NCI-H1105 treated with DMSO at 0.1 percent for 48 hours (cell line): ENCODE results near the gene TMEM87A.
"Not testable (repeated sequence)": the region's sequence is repeated elsewhere in the genome, so short reads cannot be mapped to it uniquely, and the experiment has no call there.

Experiments used
- DNase-seq: peaks from one replicate; lab custom pipeline; 2025; lab: John Stamatoyannopoulos, UW

The TMEM87A gene, protein sequence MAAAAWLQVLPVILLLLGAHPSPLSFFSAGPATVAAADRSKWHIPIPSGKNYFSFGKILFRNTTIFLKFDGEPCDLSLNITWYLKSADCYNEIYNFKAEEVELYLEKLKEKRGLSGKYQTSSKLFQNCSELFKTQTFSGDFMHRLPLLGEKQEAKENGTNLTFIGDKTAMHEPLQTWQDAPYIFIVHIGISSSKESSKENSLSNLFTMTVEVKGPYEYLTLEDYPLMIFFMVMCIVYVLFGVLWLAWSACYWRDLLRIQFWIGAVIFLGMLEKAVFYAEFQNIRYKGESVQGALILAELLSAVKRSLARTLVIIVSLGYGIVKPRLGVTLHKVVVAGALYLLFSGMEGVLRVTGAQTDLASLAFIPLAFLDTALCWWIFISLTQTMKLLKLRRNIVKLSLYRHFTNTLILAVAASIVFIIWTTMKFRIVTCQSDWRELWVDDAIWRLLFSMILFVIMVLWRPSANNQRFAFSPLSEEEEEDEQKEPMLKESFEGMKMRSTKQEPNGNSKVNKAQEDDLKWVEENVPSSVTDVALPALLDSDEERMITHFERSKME

GRCh38 chr15:42272939-42273899 lies at the start of gene TMEM87A, which contains the start of gene GANC:
Gene TMEM87A, minus strand, starts transcription at chr15:42273433. Its CDS starts 35 bp downstream, at chr15:42273398.
Gene GANC, plus strand, starts transcription at chr15:42273201. Its CDS starts 1,281 bp downstream, at chr15:42274482.
- DNase-seq = peak; percentile 93

DNA sequence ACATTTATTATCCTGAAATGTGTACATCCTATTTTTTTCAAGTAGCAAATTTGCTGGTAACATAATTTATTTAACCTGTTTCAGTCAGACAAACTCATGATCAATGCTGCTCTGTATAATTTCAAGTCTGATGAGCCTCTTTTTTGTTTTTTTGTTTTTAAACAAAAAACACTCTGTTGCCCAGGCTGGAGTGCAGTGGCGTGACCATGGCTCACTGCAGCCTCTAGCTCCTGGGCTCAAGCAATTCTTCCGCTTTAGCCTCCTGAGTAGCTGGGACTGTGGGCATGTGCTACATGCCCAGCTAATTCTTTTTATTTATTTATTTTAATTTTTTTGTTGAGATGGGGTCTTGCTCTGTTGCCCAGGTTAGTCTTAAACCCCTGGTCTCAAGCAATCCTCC lies 46.0 kb upstream of the TMEM87A start:
- no peak for DNase-seq

DNA sequence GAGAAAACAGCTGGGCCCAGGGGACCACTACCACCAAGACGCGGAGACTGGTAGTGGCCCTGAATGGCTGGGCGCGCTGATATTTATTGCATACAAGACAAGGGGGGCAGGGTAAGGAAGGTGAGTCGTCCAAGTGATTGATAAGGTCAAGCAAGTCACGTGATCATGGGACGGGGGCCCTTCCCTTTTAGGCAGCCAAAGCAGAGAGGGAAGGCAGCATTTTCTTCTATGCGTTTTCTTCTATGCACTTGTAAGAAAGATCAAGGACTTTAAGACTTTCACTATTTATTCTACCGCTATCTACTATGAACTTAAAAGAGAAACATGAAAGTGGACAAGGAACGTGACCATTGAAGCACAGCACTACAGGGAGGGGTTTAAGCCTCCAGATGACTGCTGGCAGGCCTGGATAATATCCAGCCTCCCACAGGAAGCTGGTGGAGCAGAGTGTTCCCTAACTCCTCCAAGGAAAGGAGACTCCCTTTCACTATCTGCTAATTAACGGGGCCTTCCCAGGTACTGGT lies 43.1 kb upstream of the TMEM87A start:
- DNase-seq = not testable (repeated sequence)

GRCh38 chr15:42315521-42315920 lies 42.3 kb upstream of the TMEM87A start:
- no peak for DNase-seq

GRCh38 chr15:42314818-42315217 lies 41.6 kb upstream of the TMEM87A start:
- no peak for DNase-seq

DNA sequence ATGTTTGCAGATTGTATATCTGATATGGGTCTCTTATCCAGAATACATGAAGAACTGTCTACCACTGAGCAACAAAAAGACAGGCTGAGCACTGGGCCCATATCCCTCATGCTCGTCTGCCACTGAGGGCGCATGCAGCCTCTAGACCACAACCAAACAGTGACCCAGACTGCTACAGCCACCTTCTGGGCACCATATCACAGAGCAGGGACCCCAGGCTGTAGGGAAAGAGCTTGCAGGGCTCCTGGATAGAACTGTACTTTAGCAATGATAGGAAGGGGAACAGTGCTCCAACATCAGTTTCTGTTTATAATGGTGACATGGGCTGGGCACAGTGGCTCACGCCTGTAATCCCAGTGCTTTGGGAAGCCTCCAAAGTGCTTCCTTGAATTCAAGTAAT lies 40.2 kb upstream of the TMEM87A start:
- DNase-seq = no peak

DNA sequence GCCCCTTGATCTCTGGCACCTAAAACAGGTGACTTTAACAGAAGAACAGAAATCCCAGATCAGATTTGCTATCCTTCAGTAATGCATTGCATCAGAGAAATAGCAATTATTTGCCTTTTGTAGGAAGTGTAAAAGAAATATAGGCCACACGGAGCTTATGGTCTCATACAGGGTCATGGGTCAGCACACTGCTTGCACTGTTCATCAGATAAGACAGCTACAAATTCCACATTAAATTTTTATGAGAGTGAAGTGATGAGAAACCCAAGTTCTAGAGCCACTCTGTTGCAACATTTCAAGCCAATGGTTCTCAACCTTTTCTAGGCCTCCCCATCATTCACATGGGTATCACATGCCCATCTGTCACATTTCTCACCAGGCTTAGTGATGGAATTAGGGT lies 33.4 kb upstream of the TMEM87A start:
- DNase-seq = no peak

- DNase-seq = not testable (repeated sequence)
These were observed 27.8 kb upstream of the TMEM87A start for GRCh38 chr15:42301004-42301403.

DNA sequence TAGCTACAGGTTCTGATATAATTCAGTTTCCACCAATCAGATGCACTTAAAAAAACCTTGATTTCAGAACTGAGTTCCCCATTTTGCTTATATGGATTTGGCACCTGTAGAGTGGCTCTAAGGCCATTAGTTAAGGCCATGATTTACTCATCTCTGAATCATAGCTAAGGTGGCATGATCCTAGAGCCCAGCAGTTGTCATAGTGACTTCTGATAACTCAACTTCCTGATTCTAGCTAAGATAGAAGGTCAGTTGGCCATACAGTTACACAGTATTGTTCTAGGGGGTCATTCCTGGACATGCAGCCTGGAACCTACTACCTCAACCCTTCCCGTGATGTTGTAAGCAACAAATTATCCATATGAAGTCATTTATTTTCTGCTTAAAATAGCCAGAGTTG lies 15.9 kb upstream of the TMEM87A start:
- no peak for DNase-seq

GRCh38 chr15:42287931-42288330 lies 14.7 kb upstream of the TMEM87A start:
- no peak for DNase-seq

GRCh38 chr15:42286445-42287029 lies 13.3 kb upstream of the TMEM87A start:
- DNase-seq = no peak

DNA sequence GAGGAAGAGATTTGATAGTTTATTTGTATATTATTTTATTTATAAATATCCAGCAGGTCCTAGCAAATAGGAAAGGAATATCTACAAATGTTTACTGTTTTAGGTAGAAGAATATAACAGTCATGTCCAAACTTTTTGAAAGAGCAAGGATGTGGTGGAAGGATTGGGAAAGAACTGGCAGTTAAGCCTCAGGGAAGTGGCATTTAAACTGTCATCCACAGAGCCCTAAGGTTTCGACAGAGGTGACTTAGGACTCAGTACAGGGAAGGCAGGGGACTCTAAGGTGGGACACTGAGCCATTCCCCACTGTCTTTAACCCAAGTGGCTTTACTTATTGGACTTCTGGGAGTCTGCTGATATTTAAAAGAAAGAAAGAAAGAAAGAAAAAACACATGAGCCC lies 11.8 kb upstream of the TMEM87A start:
- DNase-seq = no peak

- no peak for DNase-seq
These were observed 11.3 kb upstream of the TMEM87A start for GRCh38 chr15:42284551-42284950.

GRCh38 chr15:42283671-42284070 lies 10.4 kb upstream of the TMEM87A start:
- no peak for DNase-seq

GRCh38 chr15:42282926-42283325 lies 9.7 kb upstream of the TMEM87A start:
- DNase-seq = no peak

DNA sequence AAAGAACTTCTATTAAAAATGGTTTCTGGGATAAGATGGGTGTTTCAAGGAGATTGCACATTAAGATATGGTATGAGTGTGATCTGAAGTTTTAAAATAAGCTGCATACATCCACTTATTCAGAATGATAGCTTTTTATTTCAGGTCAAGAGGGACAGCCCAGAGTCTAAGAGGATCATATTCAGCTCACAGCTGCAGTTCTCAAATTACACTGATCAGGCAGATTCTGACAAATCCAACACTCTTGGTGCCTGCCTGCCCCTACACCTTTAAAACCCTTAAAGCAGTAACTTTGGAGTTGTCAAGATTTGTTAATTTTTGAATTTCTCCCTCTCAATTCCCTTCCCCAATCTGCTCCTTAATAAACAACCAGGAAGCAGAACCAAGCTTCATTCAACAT lies 9.1 kb upstream of the TMEM87A start:
- DNase-seq = no peak

DNA sequence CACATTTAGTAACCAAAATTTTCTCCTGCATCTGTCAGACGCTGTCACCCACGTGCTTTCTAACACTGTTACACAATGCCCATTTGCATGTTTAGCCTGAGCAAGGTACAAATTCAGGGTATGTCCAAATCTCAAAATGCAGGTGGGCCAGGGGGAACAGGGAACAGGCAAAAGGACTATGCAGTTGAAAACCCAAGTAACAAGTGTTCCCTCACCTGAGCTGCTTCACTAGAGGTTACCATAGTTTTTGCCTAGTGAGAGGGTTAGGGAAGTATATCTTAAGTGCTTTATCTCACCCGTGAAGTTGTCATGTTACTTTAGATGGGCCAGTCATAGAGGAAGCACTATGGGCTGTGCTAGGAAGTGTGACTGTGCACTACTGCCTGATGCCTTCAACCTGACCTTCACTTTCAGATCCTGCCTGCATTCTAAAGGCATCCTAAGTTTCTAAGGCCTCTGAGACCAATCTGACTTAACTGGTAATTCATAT lies 6.0 kb upstream of the TMEM87A start:
- DNase-seq = no peak

GRCh38 chr15:42276762-42277161 lies 3.5 kb upstream of the TMEM87A start:
- no peak for DNase-seq

DNA sequence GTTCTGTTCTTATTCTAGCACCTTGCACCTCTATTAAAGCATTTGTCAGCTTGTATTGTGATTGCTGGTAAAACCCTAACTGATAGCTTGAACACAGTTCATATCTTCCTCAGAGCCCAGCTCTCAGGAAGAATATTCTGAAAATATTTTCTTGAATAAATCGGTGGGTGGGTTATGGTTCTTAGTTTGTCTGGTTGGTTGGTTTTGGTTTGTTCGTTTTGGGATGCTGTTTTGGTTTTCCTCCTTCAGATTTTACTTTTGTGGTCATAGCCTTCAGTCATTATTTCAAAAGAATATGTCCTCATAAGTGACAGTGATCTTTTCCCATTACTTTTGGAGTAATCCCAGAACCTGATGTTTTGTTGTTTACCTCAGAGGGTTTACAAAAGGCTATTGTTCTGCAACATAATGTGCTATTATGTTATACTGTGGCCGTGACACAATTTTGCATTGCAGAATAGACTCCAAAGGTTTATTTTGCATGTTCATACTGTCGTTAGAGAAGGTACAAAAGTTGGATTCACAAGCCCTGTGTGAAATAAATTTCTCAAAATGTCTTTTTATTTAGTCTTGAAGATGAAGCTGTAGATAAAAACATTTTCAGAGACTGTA lies 2.7 kb upstream of the TMEM87A start:
- peak; percentile 1 for DNase-seq

DNA sequence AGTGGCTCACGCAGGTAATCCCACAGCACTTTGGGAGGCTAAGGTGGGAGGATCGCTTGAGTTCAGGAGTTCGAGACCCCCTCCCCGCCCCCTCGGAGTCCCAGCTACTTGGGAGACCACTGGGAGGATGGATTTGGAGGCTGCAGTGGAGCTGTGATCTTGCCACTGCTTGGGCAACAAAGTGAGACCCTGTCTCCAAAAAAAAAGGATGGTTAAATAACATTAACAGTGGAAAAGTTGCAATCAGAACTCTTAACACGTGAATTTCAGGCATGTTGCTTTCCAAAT lies 1.4 kb upstream of the TMEM87A start:
- no peak for DNase-seq

GRCh38 chr15:42273900-42274701 lies 868 bp upstream of the TMEM87A start:
- peak; percentile 19 for DNase-seq
